ENCODE results near the gene SLCO2A1.

DNA sequence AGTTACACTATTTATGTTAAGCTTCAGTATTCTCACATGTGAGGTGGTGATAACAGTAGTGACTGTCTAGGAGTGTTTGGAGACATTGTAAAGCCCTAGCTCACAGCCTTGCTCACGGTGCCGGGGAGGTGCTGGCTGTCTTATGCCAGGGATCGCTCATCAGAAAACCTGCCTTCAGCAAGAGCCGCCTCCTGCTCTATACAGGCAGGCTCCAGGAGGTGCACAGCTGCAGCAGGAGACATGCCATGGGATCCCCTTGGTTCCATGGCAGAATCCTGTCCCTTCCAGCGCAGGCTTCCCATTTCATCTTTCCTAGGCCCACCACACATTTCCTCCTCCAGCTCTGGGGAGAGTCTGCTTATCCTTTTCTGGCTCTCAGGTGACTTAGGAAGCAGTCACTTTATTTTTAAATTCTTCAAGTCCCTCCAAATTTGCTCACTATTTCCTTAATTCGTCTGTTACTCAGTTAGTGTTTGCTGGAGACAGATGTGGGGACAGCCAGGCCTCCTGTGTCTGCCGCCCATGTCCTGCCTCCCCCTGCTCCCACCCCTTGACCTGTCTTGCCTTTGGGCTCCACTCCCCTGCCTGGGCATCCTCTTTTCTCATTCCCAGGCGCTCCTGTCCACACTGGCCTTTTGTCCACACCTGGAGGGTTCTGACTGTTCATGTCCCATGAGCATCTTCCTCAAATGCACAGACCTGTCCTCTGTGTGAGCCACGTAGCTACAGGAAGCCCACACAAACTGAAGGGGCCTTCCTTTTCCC lies 31.7 kb downstream of the SLCO2A1 start:
- TF ChIP-seq, protein P1, sequence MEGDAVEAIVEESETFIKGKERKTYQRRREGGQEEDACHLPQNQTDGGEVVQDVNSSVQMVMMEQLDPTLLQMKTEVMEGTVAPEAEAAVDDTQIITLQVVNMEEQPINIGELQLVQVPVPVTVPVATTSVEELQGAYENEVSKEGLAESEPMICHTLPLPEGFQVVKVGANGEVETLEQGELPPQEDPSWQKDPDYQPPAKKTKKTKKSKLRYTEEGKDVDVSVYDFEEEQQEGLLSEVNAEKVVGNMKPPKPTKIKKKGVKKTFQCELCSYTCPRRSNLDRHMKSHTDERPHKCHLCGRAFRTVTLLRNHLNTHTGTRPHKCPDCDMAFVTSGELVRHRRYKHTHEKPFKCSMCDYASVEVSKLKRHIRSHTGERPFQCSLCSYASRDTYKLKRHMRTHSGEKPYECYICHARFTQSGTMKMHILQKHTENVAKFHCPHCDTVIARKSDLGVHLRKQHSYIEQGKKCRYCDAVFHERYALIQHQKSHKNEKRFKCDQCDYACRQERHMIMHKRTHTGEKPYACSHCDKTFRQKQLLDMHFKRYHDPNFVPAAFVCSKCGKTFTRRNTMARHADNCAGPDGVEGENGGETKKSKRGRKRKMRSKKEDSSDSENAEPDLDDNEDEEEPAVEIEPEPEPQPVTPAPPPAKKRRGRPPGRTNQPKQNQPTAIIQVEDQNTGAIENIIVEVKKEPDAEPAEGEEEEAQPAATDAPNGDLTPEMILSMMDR (IDR thresholded peaks at IDR 0.05): no peak
- TF ChIP-seq POLR2A (IDR thresholded peaks at IDR 0.05): no peak
